Naive B cell (primary cell): ENCODE results near the gene KCNMB1. TPM values are rescaled to one million over a fixed set of nuclear protein-coding genes. Genes with fewer than 3 reads are reported as not detected.

ENCODE experiments used
- ATAC-seq, 2 donors: fragments of 150-1000 bp; cut with Tn5 transposase; 2 replicates each; pipeline ENCODE4 v1.10.0; 2021; ENCODE audit warnings: low read depth in 2 of 2, mild to moderate bottlenecking in 2 of 2, moderate library complexity in 2 of 2
- DNase-seq: peaks from one replicate; pipeline ENCODE4 v3.0.0; 2022
- H3K27ac Mint-ChIP-seq, 6 donors: one replicate each; pipeline ENCODE4 v1.8.0; 2020 to 2022; ENCODE audit warnings: mild to moderate bottlenecking in 6 of 6, mixed read lengths in 6 of 6, moderate library complexity in 5 of 6, inconsistent platforms in 2 of 6
- H3K27me3 Mint-ChIP-seq, 3 donors: one replicate each; pipeline ENCODE4 v1.8.0; 2021 to 2022; ENCODE audit warnings: mixed read lengths in 3 of 3, mild to moderate bottlenecking in 1 of 3
- H3K36me3 Mint-ChIP-seq, 2 donors: one replicate each; pipeline ENCODE4 v1.8.0; 2020 to 2022; ENCODE audit warnings: mixed read lengths in 2 of 2, inconsistent platforms in 1 of 2, mild to moderate bottlenecking in 1 of 2
- H3K4me1 Mint-ChIP-seq, 3 donors: one replicate each; pipeline ENCODE4 v1.8.0; 2020 to 2022; ENCODE audit warnings: mixed read lengths in 3 of 3, inconsistent platforms in 1 of 3, mild to moderate bottlenecking in 1 of 3, moderate library complexity in 1 of 3
- H3K4me3 Mint-ChIP-seq, 8 donors: one replicate each; pipeline ENCODE4 v1.8.0; 2020 to 2022; ENCODE audit warnings: mild to moderate bottlenecking in 8 of 8, mixed read lengths in 8 of 8, moderate library complexity in 8 of 8, inconsistent platforms in 2 of 8
- H3K9me3 Mint-ChIP-seq, 7 donors: one replicate each; pipeline ENCODE4 v1.8.0; 2020 to 2022; ENCODE audit warnings: mixed read lengths in 7 of 7, mild to moderate bottlenecking in 5 of 7, inconsistent platforms in 2 of 7, moderate library complexity in 1 of 7
- polyA plus RNA-seq, 6 donors: library from polyadenylated mRNA; unstranded; fragments of 300-500 nt; fragmentation: Illumina TruSeq; gene quantifications; one replicate each; pipeline ENCODE4 v1.2.3, GENCODE V29; 2021; ENCODE audit warnings: low read depth in 6 of 6

The KCNMB1 gene
- polyA plus RNA-seq, 6 donors from 2014 or later, result not detected

DNA sequence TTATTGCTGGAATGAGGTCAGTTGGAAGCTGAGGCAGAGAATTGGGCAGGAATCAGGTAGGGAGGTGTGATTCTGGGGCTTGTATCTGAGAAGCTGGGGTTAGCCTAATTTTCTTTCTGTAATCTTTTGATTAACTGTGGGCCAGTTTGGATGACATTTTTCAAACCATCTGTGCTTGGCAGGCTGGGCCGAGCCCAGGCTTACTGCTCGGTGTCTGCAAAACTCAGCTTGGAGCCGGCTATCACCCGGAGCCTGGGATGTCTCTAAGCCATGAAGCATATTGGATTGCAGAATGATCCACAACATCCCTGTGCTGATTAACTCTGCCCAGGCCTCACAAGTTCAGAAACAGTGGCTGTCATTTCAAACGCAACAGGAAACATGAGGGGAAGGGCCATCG, 26.5 kb downstream of the KCNMB1 start:
- Mint-ChIP-seq H3K9me3 (no peaks in the 10 kb centered on the region), H3K27me3 (peaks cover 0 to 5% (median 0%) of the 10 kb centered on the region in 3 donors), H3K4me3 (no peak overlapping the region), H3K27ac (peak overlapping the region in 1 of 6 donors; percentile 52), H3K4me1 (peaks cover 15 to 18% (median 16%) of the 10 kb centered on the region in 3 donors), H3K36me3 (no peaks in the 10 kb centered on the region)
- no peak for ATAC-seq
- no peak for DNase-seq

DNA sequence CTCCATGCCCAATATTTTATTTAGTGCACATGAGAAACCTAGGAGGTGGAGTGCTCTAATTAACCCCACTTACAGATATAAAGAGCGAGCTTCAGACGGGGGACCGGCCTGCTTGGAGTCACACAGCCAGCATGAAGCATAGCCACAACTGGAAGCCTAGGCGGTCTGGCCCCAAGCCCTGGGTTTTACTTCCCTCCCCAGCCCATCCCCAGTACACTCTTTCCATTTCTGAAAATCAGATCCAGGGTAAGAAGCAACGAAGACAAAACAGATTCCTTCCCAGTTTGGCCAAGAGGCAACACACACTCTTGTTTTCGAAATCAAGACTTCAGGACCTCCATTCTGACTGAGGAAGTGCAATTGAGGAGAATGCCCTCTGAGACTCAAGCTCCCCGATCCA, 27.1 kb downstream of the KCNMB1 start:
- Mint-ChIP-seq H3K27ac (peak overlapping the region in 2 of 6 donors; percentile 52 to 78), H3K27me3 (peaks cover 0 to 5% (median 0%) of the 10 kb centered on the region in 3 donors), H3K36me3 (no peaks in the 10 kb centered on the region), H3K9me3 (no peaks in the 10 kb centered on the region), H3K4me1 (peaks cover 16 to 22% (median 21%) of the 10 kb centered on the region in 3 donors), H3K4me3 (peak overlapping the region in 1 of 8 donors; percentile 79)
- DNase-seq (no peak), ATAC-seq (no peak)

DNA sequence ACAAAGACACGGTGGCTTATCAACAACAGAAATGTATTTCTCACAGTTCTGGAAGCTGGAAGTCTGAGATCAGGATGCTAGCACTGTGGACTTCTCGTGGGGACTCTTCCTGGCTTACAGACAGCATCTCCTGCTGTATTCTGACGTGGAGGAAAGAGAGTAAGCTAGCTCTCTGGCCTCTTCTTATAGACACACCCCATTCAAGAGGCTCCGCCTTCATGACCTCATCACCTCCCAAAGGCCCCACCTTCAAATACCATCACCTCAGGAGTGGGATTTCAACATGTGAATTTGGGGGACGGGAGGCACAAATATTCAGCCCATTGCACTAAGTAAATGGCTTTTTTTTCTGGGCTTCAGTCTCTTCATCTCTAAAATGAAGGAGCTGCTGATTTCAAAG, 27.6 kb downstream of the KCNMB1 start:
- no peak overlapping the region for H3K4me3 Mint-ChIP-seq
- H3K4me1 Mint-ChIP-seq, result peaks cover 16 to 22% (median 22%) of the 10 kb centered on the region in 3 donors
- no peak overlapping the region for H3K27ac Mint-ChIP-seq
- no peak for DNase-seq
- no peaks in the 10 kb centered on the region for H3K36me3 Mint-ChIP-seq
- no peaks in the 10 kb centered on the region for H3K9me3 Mint-ChIP-seq
- peaks cover 0 to 5% (median 0%) of the 10 kb centered on the region in 3 donors for H3K27me3 Mint-ChIP-seq
- no peak for ATAC-seq

DNA sequence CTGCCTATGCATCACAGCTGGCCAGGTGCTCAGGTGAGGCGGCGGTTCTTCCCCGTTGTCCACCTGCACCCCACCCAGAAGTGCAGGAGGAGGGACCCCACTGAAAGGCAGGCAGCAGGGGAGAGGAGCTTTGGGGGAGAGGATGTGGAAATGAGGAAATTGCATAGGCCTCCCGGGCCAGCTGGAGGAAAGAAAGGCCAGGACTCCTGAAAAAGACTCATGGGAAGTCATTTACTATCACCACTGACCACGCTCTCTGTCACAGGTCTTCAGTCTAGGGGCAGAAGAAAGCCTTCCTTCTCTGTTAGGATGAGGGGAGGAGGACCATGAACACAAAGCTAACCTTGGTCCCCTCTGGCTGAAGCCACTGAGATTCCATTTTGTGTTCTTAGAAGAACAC, 28.1 kb downstream of the KCNMB1 start:
- Mint-ChIP-seq H3K4me3 (no peak overlapping the region), H3K4me1 (peaks cover 16 to 22% (median 22%) of the 10 kb centered on the region in 3 donors), H3K9me3 (no peaks in the 10 kb centered on the region), H3K27ac (peak overlapping the region in 3 of 6 donors; percentile 28 to 88 (median 52)), H3K27me3 (peaks cover 0 to 10% (median 0%) of the 10 kb centered on the region in 3 donors), H3K36me3 (no peaks in the 10 kb centered on the region)
- ATAC-seq (no peak), DNase-seq (no peak)

DNA sequence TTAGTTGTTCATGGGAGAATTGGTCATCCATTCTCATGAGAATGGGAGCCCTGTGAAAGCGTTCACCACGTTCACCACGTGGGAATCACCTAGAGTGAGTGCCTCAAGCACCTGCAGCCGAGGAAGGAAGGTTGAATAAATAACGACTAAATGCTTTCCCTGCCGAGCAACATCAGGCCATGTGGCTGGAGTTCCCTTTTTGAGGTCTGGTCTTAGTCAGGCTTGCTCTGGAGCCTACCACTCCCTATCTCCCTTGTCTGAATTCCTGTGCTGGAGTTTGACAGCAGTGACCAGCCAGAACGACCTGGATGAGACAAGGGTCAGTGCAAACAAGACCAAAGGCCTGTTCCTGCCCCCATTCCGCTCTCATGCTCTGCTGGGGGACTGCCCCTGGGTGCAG, 28.5 kb downstream of the KCNMB1 start:
- peak overlapping the region in 2 of 6 donors; percentile 72 to 88 for H3K27ac Mint-ChIP-seq
- DNase-seq (no peak), ATAC-seq (peak in 1 of 2 donors; percentile 32)
- H3K36me3 Mint-ChIP-seq, result no peaks in the 10 kb centered on the region
- no peak overlapping the region for H3K4me3 Mint-ChIP-seq
- H3K4me1 Mint-ChIP-seq, result peaks cover 16 to 22% (median 22%) of the 10 kb centered on the region in 3 donors
- no peaks in the 10 kb centered on the region for H3K9me3 Mint-ChIP-seq
- H3K27me3 Mint-ChIP-seq, result peaks cover 0 to 10% (median 0%) of the 10 kb centered on the region in 3 donors

DNA sequence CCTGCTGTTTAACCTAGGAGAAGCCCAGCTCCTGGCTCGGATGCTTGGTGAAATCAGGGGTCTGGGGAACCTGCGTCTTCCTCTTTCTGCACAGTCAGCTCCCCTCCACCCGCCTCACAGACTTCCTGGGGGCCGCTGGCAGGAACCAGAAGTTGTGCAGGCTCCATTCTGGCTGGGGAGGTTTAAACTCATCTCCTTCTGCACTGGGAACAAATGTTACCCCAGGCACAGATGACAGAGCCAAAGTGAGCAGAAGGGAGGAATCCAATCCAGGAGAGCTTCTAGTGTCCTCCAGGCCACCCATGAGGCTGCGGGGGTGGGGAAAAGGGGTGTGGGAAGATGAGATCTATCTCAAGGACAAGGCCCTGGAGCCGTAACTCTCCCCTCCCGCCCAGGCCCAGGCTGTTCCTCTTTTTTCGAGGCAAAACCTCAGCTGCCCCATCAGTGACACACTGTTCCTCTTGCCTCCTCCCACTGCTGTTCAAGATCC, 31.2 kb downstream of the KCNMB1 start:
- peaks cover 16 to 30% (median 25%) of the 10 kb centered on the region in 3 donors for H3K4me1 Mint-ChIP-seq
- DNase-seq (peak; percentile 24), ATAC-seq (peak; percentile 78 to 80)
- no peaks in the 10 kb centered on the region for H3K36me3 Mint-ChIP-seq
- H3K27me3 Mint-ChIP-seq, result peaks cover 14 to 23% (median 21%) of the 10 kb centered on the region in 3 donors
- peak overlapping the region; percentile 74 to 95 (median 80) for H3K27ac Mint-ChIP-seq
- peak overlapping the region; percentile 21 to 81 (median 50) for H3K4me3 Mint-ChIP-seq
- H3K9me3 Mint-ChIP-seq, result no peaks in the 10 kb centered on the region

DNA sequence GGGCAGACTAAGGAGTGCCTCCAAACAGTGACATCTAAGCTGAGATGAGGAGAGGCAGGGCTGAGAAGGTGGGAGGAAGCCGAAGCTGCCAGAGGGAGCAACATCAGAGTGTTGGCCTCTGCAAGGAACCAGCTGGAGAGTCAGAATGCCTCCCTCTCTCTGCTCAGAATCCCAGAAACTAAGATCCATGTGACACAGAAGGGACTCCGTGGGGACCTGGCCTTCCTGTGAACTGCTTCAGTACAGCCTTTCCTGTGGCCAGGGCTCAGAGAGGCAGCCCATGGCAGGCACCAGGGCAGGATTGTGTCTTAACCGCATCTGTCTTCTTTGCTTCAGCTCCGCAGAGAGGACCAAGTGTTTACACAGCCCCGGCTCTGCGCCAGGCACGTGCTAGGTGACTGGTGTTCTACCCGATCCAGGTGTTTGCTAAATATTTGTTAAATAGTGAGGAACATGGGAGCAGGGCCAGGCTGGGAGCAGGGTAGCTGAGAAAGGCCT, 33.5 kb downstream of the KCNMB1 start:
- no peak for DNase-seq
- no peaks in the 10 kb centered on the region for H3K9me3 Mint-ChIP-seq
- peaks cover 24 to 41% (median 35%) of the 10 kb centered on the region in 3 donors for H3K27me3 Mint-ChIP-seq
- ATAC-seq, result no peak
- no peak overlapping the region for H3K4me3 Mint-ChIP-seq
- H3K27ac Mint-ChIP-seq, result no peak overlapping the region
- no peaks in the 10 kb centered on the region for H3K36me3 Mint-ChIP-seq
- H3K4me1 Mint-ChIP-seq, result peaks cover 14 to 28% (median 27%) of the 10 kb centered on the region in 3 donors

DNA sequence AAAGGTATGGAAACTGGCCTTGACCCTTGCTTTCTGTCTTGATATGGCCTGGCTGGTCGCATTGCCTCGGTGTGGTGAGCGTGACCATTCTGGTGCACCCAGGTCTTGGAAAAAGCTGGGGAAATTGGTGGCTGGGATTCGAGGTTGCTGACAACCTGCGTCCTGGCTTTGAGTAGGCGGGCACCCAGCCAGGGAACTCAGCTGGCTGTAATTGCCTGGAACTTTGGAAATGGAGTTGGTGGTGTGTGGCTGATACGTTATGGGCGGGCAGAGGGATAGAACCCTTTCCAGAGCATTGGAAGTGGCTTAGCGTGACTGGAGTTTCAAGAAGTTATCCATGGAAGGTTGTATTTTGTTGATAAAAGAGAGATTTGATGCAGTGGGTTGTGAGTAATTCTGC, 35.2 kb downstream of the KCNMB1 start:
- Mint-ChIP-seq H3K27me3 (peaks cover 30 to 52% (median 50%) of the 10 kb centered on the region in 3 donors), H3K27ac (no peak overlapping the region), H3K4me1 (peaks cover 10 to 23% (median 22%) of the 10 kb centered on the region in 3 donors), H3K9me3 (no peaks in the 10 kb centered on the region), H3K36me3 (no peaks in the 10 kb centered on the region), H3K4me3 (peak overlapping the region in 1 of 8 donors; percentile 54)
- no peak for DNase-seq
- ATAC-seq, result no peak

DNA sequence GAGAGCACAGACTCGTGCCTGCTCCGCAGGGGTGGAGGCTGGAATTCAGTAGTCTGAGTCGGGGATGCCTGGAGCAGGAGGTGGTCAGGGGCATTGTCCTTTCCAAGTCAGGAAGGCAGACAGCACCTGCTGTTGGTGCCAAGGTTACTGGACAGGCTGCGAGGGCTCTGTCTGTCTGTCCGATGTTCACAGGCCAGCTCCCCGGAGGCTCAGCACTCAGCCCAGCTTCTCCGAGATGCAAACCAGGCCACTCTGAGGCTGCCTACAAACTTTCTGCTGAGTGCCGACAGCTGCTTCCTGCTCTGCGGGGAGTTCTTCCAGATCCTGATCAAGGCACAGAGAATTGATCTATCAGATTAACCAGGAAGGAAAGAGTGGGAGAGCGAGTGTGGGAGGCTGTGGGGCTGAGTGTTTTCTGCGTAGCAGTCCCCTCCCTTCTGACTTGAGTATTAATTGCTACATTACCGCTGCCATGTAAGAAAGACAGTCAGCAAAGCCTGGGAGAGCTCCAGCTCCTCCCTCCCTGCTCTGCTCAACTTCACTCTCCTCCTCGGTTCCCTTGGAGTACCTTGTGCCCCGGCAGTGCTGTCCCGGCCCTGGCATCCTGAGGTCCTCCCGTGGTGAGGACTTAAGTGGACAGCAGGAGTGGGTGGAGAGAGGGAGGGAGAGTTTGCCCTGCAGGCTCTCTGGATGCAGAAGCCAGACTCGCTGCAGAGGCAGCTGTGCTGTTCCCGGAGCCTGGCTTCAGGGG, 36.0 kb downstream of the KCNMB1 start:
- Mint-ChIP-seq H3K4me3 (no peak overlapping the region), H3K27me3 (peaks cover 35 to 60% (median 57%) of the 10 kb centered on the region in 3 donors), H3K4me1 (peaks cover 7 to 19% (median 17%) of the 10 kb centered on the region in 3 donors), H3K27ac (no peak overlapping the region), H3K9me3 (no peaks in the 10 kb centered on the region), H3K36me3 (no peaks in the 10 kb centered on the region)
- ATAC-seq, result no peak
- no peak for DNase-seq

DNA sequence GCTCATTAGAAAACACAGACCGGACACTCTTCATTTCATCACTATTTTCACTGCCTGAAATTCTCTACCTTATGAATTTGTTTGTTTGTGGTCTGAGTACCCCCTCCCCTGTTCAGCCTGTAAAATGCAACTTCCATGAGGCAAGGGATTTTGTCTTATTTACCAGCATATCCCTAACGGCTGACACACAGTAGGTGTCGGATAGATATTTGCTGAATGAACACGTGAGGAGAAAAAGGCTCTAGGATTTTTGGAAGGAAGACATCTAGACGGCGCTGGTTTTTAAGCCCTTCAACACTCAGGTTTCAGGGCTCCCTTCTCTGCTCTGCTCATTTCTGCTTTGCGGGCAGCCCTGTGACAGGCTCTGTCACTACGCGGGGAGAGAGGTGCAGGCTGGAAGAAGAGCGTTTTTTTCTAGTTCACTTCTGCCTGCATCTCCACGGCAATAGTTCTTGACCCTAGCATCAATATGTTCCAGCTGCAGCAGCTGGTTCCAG, 41.0 kb downstream of the KCNMB1 start:
- DNase-seq (no peak), ATAC-seq (no peak)
- peaks cover 0 to 5% (median 4%) of the 10 kb centered on the region in 3 donors for H3K4me1 Mint-ChIP-seq
- H3K27me3 Mint-ChIP-seq, result peaks cover 35 to 69% (median 51%) of the 10 kb centered on the region in 3 donors
- no peaks in the 10 kb centered on the region for H3K36me3 Mint-ChIP-seq
- peak overlapping the region in 1 of 6 donors; percentile 74 for H3K27ac Mint-ChIP-seq
- H3K9me3 Mint-ChIP-seq, result peaks cover 0 to 7% (median 0%) of the 10 kb centered on the region in 7 donors
- H3K4me3 Mint-ChIP-seq, result no peak overlapping the region

DNA sequence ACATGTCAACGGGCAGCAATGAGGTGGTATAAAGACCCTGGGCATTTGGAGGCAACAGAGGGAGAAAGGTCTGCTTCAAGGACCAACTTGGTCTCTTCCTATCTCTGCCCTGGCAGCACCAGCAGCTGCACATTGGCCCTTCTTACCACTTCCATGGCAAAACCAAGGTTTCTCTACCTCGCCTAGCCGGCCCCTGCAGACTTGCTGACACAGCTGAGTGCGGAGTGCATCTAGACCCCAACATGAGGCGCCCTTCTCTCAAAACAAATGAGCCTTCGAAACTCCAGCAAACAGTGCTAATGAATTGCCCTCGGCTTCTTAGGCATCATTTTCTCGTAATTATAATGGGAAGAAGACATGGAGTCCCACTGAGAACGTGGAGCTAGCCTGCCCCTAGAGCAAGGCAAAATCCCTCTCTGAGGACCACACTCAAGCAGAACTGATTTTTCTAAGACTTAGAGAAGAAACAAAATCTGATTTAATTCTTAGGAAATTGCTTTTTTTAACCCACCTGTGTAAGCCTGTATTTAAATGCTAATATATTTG, 42.1 kb downstream of the KCNMB1 start:
- Mint-ChIP-seq H3K27me3 (peaks cover 32 to 64% (median 40%) of the 10 kb centered on the region in 3 donors), H3K36me3 (no peaks in the 10 kb centered on the region), H3K4me1 (no peaks in the 10 kb centered on the region), H3K27ac (no peak overlapping the region), H3K9me3 (peaks cover 0 to 7% (median 0%) of the 10 kb centered on the region in 7 donors), H3K4me3 (no peak overlapping the region)
- no peak for ATAC-seq
- DNase-seq, result no peak

DNA sequence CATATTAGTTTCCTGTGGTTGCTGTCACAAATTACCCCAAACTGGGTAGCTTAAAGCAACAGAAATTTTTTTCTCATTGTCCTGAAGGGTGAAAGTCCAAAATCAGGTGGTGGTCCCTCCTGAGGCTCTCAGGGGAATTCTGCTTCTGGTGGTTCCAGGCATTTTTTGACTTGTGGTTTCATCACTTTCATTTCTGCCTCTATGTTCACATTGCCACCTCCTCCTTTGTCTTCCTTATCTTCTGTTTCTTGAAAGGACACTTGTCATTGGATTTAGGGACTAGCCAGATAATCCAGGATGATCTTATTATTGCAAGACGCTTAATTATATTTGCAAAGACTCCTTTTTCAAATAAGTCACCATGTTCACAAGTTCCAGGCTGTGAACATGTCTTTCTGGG, 43.2 kb downstream of the KCNMB1 start:
- no peak for DNase-seq
- no peak for ATAC-seq
- peaks cover 25 to 56% (median 31%) of the 10 kb centered on the region in 3 donors for H3K27me3 Mint-ChIP-seq
- no peaks in the 10 kb centered on the region for H3K4me1 Mint-ChIP-seq
- no peak overlapping the region for H3K4me3 Mint-ChIP-seq
- no peaks in the 10 kb centered on the region for H3K36me3 Mint-ChIP-seq
- peak overlapping the region in 1 of 6 donors; percentile 88 for H3K27ac Mint-ChIP-seq
- H3K9me3 Mint-ChIP-seq, result peaks cover 0 to 7% (median 0%) of the 10 kb centered on the region in 7 donors

DNA sequence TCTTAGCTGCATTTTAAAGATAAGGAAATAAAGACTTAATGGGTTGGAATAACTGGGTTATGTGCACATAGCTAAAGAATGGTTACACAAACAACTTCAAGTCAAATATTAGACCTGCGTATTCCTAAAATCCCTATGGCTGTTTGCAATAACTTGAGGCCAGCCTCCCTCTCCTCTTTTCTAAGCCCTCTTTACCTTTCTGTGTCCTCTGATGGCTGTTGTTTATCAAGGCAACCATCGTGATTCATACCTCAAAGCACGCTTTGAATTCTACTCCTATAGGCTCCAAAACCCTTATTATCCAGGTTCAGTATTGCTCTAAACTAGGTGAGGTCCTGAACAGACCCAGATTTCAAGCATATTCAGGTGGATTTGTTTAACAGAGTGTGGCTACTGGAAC, 46.0 kb downstream of the KCNMB1 start:
- ATAC-seq, result no peak
- peaks cover 7 to 15% (median 9%) of the 10 kb centered on the region in 3 donors for H3K4me1 Mint-ChIP-seq
- no peak for DNase-seq
- H3K9me3 Mint-ChIP-seq, result peaks cover 0 to 7% (median 0%) of the 10 kb centered on the region in 7 donors
- H3K4me3 Mint-ChIP-seq, result no peak overlapping the region
- no peaks in the 10 kb centered on the region for H3K36me3 Mint-ChIP-seq
- no peak overlapping the region for H3K27ac Mint-ChIP-seq
- H3K27me3 Mint-ChIP-seq, result peaks cover 12 to 28% (median 15%) of the 10 kb centered on the region in 3 donors
